Astrocyte of the spinal cord (primary cell): ENCODE results near the gene DDX25.
"Not testable (repeated sequence)": the region's sequence is repeated elsewhere in the genome, so short reads cannot be mapped to it uniquely, and the experiment has no call there.

Source experiments
- DNase-seq: peaks from one replicate; pipeline ENCODE4 v3.0.0; 2011; ENCODE audit warnings: low read depth, low spot score
- H3K4me3 ChIP-seq: 2 replicates; pipeline ENCODE4 v1.5.1; 2011; ENCODE audit warnings: low read depth, mild to moderate bottlenecking, low read length, moderate library complexity
- in situ Hi-C: cut with HindIII; loops from 2 replicates; pipeline ENCODE4 v1.10.0; 2017; ENCODE audit warnings: low sequenced_read_pairs
- TF ChIP-seq, protein P1 (sequence below): IDR thresholded peaks from 2 replicates; pipeline ENCODE4 v1.5.1; 2012; ENCODE audit warnings: low read depth, mild to moderate bottlenecking, low read length, inconsistent platforms

DDX25 gene

DNA sequence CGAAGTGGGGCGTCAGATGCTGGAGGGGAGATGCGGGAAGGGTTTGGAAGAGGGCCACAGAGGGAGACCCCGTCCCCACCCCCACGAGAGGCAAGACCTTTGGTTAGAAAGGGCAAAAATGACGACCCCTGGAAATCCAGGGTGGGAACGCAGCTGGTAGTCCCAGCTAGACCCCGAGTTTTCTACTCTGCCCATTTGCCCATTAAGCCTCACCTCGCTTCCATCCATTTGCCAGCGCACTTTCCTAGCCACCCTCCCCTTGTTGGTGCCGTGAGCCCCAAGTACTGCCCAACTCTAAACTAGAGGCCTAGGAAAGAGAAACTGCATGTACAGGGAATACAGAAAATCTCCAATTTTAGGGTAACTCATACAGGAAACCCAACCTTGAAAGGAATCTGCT lies 370 bp downstream of the DDX25 start:
- no peak overlapping the region for H3K4me3 ChIP-seq
- in situ Hi-C loops: no loop called here
- no peak for DNase-seq
- TF ChIP-seq, protein P1, sequence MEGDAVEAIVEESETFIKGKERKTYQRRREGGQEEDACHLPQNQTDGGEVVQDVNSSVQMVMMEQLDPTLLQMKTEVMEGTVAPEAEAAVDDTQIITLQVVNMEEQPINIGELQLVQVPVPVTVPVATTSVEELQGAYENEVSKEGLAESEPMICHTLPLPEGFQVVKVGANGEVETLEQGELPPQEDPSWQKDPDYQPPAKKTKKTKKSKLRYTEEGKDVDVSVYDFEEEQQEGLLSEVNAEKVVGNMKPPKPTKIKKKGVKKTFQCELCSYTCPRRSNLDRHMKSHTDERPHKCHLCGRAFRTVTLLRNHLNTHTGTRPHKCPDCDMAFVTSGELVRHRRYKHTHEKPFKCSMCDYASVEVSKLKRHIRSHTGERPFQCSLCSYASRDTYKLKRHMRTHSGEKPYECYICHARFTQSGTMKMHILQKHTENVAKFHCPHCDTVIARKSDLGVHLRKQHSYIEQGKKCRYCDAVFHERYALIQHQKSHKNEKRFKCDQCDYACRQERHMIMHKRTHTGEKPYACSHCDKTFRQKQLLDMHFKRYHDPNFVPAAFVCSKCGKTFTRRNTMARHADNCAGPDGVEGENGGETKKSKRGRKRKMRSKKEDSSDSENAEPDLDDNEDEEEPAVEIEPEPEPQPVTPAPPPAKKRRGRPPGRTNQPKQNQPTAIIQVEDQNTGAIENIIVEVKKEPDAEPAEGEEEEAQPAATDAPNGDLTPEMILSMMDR: no peak

DNA sequence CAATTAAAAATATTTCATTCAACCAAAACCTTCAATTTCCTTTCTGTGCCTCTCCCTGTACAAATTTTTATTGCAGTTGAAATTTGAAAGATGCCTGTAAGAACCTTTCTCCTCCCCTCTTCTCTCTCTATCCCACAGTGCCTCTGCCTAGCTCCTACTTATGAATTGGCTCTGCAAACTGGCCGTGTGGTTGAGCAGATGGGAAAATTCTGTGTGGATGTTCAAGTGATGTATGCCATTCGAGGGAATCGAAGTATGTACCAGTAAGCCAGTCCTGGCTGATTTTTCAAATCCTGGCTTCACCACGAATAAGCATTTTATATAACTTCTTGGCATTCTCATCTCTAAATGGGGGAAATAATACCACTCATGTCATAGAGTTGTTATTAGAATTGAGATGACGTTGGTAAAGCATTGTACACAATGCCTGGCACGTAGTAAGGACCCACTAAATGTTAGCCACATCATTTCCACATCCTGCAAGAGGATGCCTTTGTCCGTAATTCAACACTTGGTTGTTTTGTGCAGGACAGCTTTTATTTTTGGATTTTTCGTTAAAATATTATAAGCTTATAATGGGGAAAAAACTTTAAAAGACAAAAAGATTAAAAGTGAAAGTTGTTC lies 6.0 kb downstream of the DDX25 start:
- in situ Hi-C loops: no loop called here
- TF ChIP-seq, protein P1: no peak
- no peak overlapping the region for H3K4me3 ChIP-seq
- no peak for DNase-seq

DNA sequence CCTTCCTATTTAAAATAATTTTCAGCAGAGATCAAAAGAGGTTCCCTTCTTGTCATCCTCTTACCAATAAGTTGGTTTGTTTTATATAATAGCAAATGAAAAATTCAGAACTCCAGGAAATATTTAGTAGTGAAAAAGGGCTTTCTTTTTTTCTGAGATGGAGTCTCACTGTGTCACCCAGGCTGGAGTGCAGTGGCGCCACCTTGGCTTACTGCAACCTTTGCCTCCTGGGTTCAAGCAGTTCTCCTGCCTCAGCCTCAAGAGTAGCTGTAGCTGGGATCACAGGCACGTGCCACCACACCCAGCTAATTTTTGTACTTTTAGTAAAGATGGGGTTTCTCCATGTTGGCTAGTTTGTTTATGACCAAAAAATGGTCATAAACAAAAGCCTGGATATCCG lies 10.3 kb downstream of the DDX25 start:
- DNase-seq, H3K4me3 ChIP-seq, in situ Hi-C loops: not testable (repeated sequence)

DNA sequence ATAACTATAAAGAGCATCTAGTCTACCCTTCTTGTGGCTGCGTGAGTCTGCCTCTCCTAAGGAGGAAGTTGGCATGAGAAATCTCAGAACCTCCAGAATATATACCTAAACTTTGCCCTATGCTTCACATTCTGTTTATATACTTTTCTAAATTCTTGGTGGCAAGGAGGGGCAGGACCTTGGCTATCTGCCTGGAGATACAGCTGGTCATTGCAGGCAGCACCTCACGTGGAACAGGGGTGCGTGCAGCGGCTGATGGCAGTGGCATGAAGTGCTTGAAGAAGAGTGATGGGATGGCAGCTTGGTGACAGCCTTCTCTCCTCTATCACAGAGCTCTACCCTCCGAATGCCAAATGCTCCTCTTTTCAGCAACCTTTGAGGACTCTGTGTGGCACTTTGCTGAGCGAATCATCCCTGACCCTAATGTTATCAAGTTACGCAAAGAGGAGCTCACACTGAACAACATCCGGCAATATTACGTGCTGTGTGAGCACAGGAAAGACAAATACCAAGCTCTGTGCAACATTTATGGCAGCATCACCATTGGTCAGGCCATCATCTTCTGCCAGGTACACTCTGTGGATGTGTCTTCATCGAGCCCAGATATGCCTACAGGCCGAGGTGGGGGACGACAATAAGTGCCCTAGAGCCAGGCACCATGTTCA lies 12.5 kb downstream of the DDX25 start:
- TF ChIP-seq, protein P1: no peak
- H3K4me3 ChIP-seq: no peak overlapping the region
- DNase-seq: no peak
- in situ Hi-C loops: no loop called here

DNA sequence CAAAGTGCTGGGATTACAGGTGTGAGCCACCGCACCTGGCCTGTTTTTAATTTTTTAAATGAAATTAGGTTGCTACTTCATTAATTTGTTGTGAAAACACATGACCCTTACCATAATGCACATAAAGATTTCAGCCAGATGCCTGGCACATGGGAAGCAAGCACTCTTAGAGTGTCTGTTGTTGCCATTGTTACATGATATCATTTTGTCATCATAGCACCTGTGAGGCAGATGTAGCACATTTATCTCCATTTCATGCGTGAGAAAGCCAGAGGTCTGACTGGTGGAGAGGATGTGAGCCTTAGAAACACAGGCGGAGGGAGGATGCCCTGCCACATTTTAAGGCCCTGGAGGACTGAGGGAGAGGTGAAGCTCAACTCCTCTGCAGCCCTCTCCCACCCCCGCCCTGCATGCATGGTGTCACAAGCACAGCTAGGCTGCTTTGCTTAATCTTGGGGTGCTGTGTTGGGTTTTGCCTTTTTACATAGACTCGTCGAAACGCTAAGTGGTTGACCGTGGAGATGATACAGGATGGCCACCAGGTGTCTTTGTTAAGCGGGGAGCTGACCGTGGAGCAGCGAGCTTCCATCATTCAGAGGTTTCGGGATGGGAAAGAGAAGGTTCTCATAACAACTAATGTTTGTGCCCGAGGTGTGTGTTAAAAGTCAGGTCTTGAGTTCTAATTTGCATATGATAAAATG lies 14.0 kb downstream of the DDX25 start:
- TF ChIP-seq, protein P1: no peak
- in situ Hi-C loops: no loop called here

DNA sequence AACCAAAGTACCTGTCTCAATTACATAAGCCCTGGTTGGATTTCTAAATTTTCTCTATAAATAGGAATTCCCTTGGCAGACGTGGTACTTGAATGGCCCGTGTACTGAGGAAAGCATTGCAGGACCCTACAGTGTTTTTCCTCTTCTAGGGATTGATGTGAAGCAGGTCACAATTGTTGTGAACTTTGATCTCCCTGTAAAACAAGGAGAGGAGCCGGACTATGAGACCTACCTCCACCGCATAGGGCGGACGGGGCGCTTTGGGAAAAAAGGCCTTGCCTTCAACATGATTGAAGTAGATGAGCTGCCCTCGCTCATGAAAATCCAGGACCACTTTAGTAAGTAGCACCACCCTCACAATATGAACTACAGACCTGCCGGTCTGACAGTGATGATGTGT lies 16.7 kb downstream of the DDX25 start:
- in situ Hi-C loops: no loop called here
- no peak for DNase-seq
- TF ChIP-seq, protein P1: no peak
- H3K4me3 ChIP-seq: no peak overlapping the region

More for the DNA sequence above, 14.0 kb downstream of the DDX25 start:
- DNase-seq: no peak
- H3K4me3 ChIP-seq: no peak overlapping the region

DNA sequence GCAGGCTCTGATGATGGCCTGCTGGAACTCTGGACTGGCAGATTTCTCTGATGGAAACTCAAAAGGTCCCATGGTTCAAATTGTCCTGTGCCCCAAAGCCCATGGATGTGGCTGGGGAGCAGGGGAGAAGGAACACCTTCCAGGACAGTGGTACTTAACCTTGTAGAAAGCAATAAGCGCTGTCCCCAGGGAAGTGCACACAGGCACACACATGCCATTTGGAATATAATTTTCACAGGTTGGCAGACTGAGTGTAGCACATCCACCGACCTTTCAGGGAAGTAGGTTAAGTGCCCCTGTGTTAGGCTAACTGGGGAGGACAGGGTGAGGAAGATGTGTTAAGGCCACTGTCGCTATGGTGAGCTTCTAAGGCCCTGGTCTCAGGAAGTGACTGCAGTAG lies 17.8 kb downstream of the DDX25 start:
- no peak overlapping the region for H3K4me3 ChIP-seq
- in situ Hi-C loops: no loop called here
- no peak for DNase-seq
- TF ChIP-seq, protein P1: no peak
